Gastrocnemius medialis (tissue), 4 donors: ENCODE data around the gene RNASE13.

ENCODE experiments used
- CTCF ChIP-seq, 5 experiments: fragments of 450-650 bp in 3 of 5; fragments of 200-600 bp in 2 of 5; sonication (generic) in 2 of 5; IDR thresholded peaks in 4 of 5; conservative IDR thresholded peaks in 1 of 5; 1 replicate in 4 of 5; 2 replicates in 1 of 5; pipeline ENCODE4 v1.5.1; 2016 to 2019; ENCODE audit warnings: antibody characterized with exemption in 5 of 5, mild to moderate bottlenecking in 3 of 5, moderate library complexity in 3 of 5
- POLR2A ChIP-seq, 2 donors: fragments of 450-650 bp; IDR thresholded peaks; one replicate each; pipeline ENCODE4 v1.6.1; 2017; ENCODE audit warnings: antibody characterized with exemption in 2 of 2, mild to moderate bottlenecking in 2 of 2, moderate library complexity in 2 of 2

- TF ChIP-seq CTCF (IDR thresholded peaks at IDR 0.05 in 4 of 5, conservative IDR thresholded peaks at IDR 0.05 in 1 of 5): no peak
- TF ChIP-seq POLR2A (IDR thresholded peaks at IDR 0.05): no peak
Observed at GRCh38 chr14:21011136-21011535, 23.5 kb downstream of the RNASE13 start.
